Transverse colon (tissue), 4 donors: ENCODE data around the gene SMCO3.

ENCODE experiments used
- CTCF ChIP-seq, 5 experiments: fragments of 200-600 bp in 3 of 5; fragments of 450-650 bp in 2 of 5; sonication (generic) in 3 of 5; IDR thresholded peaks; 1 replicate in 2 of 5; 2 replicates in 3 of 5; pipeline ENCODE4 v1.5.1; 2016 to 2017; ENCODE audit warnings: antibody characterized with exemption in 5 of 5, inconsistent platforms in 3 of 5, mild to moderate bottlenecking in 2 of 5, moderate library complexity in 1 of 5
- EP300 ChIP-seq: sonication (generic); formaldehyde crosslinking; IDR thresholded peaks from one replicate; pipeline ENCODE4 v1.6.1; 2017; ENCODE audit warnings: antibody characterized with exemption, low read depth
- POLR2A ChIP-seq: fragments of 450-650 bp; IDR thresholded peaks from one replicate; pipeline ENCODE4 v1.6.1; 2016; ENCODE audit warnings: antibody characterized with exemption, mild to moderate bottlenecking, moderate library complexity
- POLR2AphosphoS5 ChIP-seq, 3 donors: sonication (generic); formaldehyde crosslinking; IDR thresholded peaks; one replicate each; pipeline ENCODE4 v1.6.1; 2016; ENCODE audit warnings: antibody characterized with exemption in 3 of 3

- no peak for TF ChIP-seq CTCF (IDR thresholded peaks at IDR 0.05)
- no peak for TF ChIP-seq POLR2A
- no peak for TF ChIP-seq POLR2AphosphoS5 (IDR thresholded peaks at IDR 0.05)
- TF ChIP-seq EP300, result no peak
Measured at GRCh38 chr12:14844401-14844800, 30.4 kb upstream of the SMCO3 start.
